Glomerular visceral epithelial cell (primary cell): Measurements from ENCODE around the gene MYO7A.
A peak's percentile ranks its signal among the peaks of the same experiment; 100 is the strongest.

Source experiments
- DNase-seq: peaks from one replicate; pipeline ENCODE4 v3.0.0-alpha.2; 2016; ENCODE audit errors: extremely low spot score

MYO7A gene

GRCh38 chr11:77111946-77112345 is 16.1 kb upstream of the MYO7A start:
- no peak for DNase-seq

- DNase-seq, result no peak
Observed at GRCh38 chr11:77112641-77113381, 15.2 kb upstream of the MYO7A start.

DNA sequence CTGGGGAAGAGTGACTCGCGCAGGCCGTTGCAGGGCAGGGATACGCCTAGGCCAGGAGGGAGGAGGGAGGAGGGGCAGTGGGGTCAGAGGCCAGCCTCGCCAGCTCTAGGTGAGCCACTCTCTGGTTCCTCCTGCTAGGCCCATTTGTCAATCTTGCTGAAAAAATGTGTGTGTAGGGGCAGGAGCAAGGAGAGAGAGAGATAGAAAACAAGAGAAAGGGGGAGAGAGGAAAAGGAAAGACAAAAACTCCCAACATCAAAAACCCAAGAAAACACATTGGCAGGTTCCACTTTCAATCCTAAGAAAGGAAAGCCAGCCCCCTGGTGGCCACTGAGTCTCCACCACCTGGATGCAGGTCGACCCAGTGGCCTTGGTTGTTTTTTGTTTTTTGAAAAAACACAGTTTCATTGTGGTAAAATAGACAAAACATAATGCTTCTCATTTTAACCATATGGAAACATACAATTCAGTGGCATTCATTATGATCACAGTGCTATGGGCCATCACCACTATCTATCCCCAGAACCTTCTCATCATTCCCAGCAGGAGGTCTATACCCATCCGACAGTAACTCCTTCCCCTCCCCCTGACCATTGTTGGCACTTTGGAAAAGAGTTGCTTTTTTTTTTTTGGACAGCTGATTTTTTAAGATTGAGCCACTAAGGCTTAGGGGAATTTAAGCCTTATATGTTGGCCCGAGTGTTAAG is 14.5 kb upstream of the MYO7A start:
- DNase-seq, result peak; percentile 43

DNA sequence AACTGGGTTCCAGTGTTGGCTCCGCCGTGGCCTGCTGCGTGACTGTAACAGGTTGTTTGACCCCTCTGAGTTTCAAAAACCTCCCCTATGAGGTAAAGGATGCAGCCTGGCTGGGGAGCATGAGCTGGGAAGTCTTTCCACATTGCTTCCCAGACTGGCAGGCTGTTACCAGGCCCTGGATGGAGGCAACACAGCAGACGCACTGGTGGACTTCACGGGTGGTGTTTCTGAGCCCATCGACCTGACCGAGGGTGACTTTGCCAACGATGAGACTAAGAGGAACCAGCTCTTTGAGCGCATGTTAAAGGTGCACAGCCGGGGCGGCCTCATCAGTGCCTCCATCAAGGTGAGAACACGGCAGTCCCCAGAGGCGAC is 14.0 kb upstream of the MYO7A start:
- DNase-seq, result no peak

- no peak for DNase-seq
Observed at GRCh38 chr11:77115181-77115611, 12.8 kb upstream of the MYO7A start.

GRCh38 chr11:77115956-77116355 is 12.1 kb upstream of the MYO7A start:
- DNase-seq, result no peak

DNA sequence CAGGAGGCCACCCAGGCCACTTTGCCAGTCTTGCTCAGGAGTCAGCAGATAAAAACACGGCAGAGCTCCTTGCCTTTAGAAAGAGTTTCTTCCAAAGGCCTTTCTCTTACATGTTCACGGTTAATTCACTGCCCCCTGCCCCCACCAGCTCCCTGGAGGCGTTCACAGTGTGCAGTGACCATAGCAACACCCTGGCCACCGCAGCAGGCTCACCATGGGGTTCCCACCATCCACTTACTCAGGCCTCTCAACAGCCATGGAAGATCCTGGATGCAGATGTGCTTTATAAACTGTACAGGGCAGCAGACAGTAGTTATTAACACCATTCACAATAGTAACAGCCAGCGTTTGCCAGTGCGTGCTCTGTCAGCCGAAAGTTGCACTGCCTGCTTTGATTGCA is 10.6 kb upstream of the MYO7A start:
- no peak for DNase-seq

DNA sequence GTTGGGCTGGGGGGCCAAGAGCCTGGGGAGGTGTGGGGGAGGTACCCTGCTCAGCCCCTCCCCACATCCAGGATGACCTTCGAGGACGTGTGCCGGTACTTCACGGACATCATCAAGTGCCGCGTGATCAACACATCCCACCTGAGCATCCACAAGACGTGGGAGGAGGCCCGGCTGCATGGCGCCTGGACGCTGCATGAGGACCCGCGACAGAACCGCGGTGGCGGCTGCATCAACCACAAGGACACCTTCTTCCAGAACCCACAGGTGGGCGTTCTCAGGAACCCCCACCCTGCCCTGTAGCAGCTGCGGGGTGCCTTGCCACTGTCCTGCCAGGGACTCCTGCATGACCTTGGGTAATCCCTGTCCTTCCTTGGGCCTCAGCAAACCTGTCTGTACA is 10.0 kb upstream of the MYO7A start:
- DNase-seq, result no peak

- DNase-seq, result no peak
Observed at GRCh38 chr11:77118971-77119370, 9.1 kb upstream of the MYO7A start.

DNA sequence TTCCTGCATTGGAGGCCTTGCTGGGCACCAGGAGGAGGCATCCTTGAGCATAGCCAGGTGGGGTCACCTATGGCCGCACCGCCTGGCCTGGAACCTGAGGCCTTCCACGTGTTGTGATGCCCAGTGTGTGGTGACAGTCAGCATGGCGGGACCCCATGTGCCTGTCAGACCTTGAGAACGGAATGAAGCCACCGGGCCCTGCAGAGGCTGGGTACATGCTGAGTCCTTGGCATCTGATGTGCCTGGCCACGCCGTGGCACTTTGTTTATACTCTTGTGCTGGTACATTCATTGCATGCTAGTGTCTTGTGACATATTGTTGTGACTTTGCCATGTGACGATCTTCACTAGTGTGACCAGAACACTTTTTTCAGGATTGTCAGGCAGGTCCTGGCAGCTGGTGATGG is 8.5 kb upstream of the MYO7A start:
- no peak for DNase-seq

GRCh38 chr11:77120571-77120970 is 7.5 kb upstream of the MYO7A start:
- DNase-seq, result no peak

- DNase-seq, result no peak
Observed at GRCh38 chr11:77121096-77121640, 6.9 kb upstream of the MYO7A start.

DNA sequence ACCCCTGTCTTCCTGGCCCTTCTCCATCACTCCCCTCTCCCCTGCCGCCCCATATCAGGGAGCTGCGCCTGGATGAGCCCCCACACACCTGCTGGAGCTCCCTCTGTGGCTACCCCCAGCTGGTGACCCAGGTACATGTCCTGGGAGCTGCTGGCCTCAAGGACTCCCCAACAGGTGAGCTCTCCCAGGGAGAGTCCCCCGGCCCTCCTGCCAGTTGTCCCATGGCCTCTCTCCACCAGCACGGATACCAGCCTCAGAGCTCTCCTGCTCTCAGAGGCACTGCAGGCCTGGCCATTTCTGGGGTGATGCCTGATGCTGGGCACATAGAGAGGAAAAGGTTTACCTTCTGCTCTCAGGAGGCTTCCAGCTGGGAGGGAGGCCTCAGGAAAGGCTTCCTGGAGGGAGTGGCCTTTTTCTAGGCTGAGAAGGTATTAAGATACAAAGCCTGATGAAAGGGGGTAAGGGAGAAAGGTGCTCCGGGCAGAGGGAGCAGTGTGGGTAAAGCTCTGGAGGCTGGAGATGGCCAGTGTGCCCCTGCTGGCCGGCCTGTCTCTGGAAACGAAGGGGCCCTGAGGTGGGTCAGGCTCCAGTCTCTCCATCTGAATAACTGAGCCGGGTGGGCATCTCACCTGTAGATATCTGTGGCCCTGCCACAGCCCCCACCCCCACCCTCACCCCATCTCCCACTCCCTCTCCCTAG is 6.0 kb upstream of the MYO7A start:
- no peak for DNase-seq

DNA sequence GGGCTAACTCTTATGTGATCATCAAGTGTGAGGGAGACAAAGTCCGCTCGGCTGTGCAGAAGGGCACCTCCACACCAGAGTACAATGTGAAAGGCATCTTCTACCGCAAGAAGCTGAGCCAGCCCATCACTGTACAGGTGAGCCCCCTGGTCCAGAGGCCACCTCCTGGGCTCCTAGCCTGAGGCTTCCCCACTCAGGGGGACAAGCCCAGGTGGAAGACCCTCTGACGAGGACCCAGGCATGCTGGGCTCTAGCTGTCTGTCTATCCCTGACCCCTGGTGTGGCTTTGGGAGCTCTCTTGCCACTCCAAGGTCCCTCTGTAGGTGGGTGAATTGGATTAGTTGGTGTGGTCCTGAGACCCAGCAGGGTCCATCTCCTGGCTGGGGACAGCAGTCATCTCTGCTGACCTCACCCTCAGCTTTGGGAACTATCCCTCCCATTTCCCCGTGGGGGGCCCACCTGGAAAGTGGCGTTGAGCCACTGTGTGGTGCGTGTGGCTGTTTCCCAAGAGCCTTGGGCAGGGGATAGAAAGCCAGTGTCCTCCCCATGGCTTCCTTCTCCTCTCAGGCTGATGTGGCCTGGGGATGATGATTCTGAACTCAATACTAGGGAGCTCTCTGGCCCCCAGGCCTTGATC is 5.4 kb upstream of the MYO7A start:
- no peak for DNase-seq

DNA sequence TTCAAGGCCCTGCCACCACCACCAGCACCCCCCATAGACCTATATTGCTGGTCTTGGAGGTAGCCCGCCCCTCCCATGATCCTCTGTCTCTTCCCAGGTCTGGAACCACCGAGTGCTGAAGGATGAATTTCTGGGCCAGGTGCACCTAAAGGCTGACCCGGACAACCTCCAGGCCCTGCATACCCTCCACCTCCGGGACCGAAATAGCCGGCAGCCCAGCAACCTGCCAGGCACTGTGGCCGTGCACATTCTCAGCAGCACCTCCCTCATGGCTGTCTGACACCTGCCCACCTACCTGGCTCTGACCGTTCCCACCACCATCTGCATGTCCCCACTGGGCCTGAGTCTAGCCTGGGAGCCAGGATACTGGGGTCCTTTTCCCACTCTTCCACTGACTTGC is 4.5 kb upstream of the MYO7A start:
- no peak for DNase-seq

- DNase-seq, result no peak
Observed at GRCh38 chr11:77124041-77124440, 4.0 kb upstream of the MYO7A start.

DNA sequence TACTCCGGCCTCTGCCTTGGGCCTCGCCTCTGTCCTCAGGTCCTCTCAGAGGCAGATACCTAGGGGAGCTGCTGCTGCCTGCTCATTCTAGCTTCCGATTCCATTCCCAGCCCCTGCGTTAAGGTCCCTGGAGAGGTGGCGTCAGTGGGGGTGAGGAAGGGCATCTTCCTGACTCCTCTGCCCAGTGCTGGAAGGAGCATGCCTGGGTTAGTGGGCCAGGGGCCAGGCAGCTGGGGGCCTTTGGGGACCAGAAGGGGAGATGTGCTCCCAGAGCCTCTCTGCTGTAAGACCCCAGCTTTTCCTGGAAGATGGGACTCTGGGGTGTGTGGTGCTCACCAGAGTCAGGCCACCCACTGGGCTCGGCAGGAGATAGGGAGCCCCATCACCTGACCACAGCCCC is 3.6 kb upstream of the MYO7A start:
- no peak for DNase-seq

- DNase-seq, result no peak
Observed at GRCh38 chr11:77125191-77125590, 2.9 kb upstream of the MYO7A start.

- DNase-seq, result no peak
Observed at GRCh38 chr11:77125695-77126094, 2.4 kb upstream of the MYO7A start.

DNA sequence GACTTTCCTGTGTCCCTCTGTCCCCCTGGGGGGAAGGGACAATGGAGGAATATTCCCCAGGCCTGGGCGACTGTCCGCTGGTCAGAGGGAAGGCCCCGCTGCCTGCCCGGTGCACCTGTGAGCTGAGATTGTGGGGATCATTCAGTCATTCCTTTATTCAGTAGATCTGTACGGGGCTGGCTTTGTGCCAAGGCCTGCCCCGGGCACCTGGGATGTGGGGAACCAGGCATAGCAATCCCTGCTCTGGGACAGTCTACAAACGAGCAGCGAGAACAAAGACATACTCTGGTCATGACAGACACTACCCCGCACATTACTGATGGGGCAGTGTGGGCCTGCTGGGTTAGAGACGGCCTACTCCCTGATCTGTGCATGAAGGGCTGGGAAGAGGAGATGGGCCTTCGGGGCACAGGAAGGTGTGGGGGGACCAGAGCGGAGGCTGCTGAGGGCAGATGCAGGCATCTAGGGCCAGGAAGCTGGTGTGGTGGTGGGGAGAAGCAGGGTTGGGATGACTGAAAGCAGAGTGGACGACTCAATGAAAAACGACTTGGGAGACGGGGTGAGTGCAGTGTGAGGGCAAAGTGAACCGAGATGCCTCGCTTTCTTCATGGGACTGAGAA is 1.8 kb upstream of the MYO7A start:
- DNase-seq, result no peak

- no peak for DNase-seq
Observed at GRCh38 chr11:77126861-77127234, 1.2 kb upstream of the MYO7A start.
